ENCODE measurements around the gene SETD1A. TPM values are rescaled to one million over a fixed set of nuclear protein-coding genes. Genes with fewer than 3 reads are reported as not detected.

The SETD1A gene
- total RNA-seq, 1 donor from 2014 or later, result 23.4 TPM

- Mint-ChIP-seq H3K4me3 (ENCODE audit: unreplicated experiment) (peak overlapping the region; percentile 100), H3K36me3 (ENCODE audit: low read depth, unreplicated experiment) (peaks cover 19% of the 10 kb centered on the region), H3K9me3 (ENCODE audit: unreplicated experiment) (no peaks in the 10 kb centered on the region), H3K27me3 (ENCODE audit: unreplicated experiment) (peaks cover 16% of the 10 kb centered on the region), H3K27ac (ENCODE audit: unreplicated experiment) (peak overlapping the region; percentile 100), H3K4me1 (ENCODE audit: unreplicated experiment) (peaks cover 29% of the 10 kb centered on the region)
- no peak for TF ChIP-seq CTCF (IDR thresholded peaks at IDR 0.05; ENCODE audit: unreplicated experiment)
- DNase-seq (ENCODE audit: low spot score), result peak; percentile 96
Measured at GRCh38 chr16:30922960-30923535, 34.5 kb upstream of the SETD1A start.

- Mint-ChIP-seq H3K9me3 (ENCODE audit: unreplicated experiment) (no peaks in the 10 kb centered on the region), H3K4me1 (ENCODE audit: unreplicated experiment) (peaks cover 30% of the 10 kb centered on the region), H3K4me3 (ENCODE audit: unreplicated experiment) (peak within 1 kb of the TSS; percentile 100), H3K27me3 (ENCODE audit: unreplicated experiment) (peaks cover 16% of the 10 kb centered on the region), H3K36me3 (ENCODE audit: low read depth, unreplicated experiment) (peaks cover 19% of the 10 kb centered on the region), H3K27ac (ENCODE audit: unreplicated experiment) (peak within 1 kb of the TSS; percentile 100)
- no peak for TF ChIP-seq CTCF (IDR thresholded peaks at IDR 0.05; ENCODE audit: unreplicated experiment)
- DNase-seq (ENCODE audit: low spot score), result peak; percentile 69
Measured at GRCh38 chr16:30923554-30924075, 33.9 kb upstream of the SETD1A start, which contains the start of gene FBXL19. Gene FBXL19 (plus strand): TSS chr16:30923572. CDS start chr16:30925755, 2,183 bp downstream.

GRCh38 chr16:30924076-30924912, 33.3 kb upstream of the SETD1A start:
- H3K36me3 Mint-ChIP-seq (ENCODE audit: low read depth, unreplicated experiment), result peaks cover 19% of the 10 kb centered on the region
- H3K27ac Mint-ChIP-seq (ENCODE audit: unreplicated experiment), result peak overlapping the region; percentile 32
- DNase-seq (ENCODE audit: low spot score), result peak; percentile 52
- H3K9me3 Mint-ChIP-seq (ENCODE audit: unreplicated experiment), result no peaks in the 10 kb centered on the region
- H3K4me3 Mint-ChIP-seq (ENCODE audit: unreplicated experiment), result peak overlapping the region; percentile 88
- H3K27me3 Mint-ChIP-seq (ENCODE audit: unreplicated experiment), result peaks cover 18% of the 10 kb centered on the region
- peaks cover 30% of the 10 kb centered on the region for H3K4me1 Mint-ChIP-seq (ENCODE audit: unreplicated experiment)
- TF ChIP-seq CTCF (IDR thresholded peaks at IDR 0.05; ENCODE audit: unreplicated experiment), result no peak

GRCh38 chr16:30924913-30925631, 32.5 kb upstream of the SETD1A start:
- no peaks in the 10 kb centered on the region for H3K9me3 Mint-ChIP-seq (ENCODE audit: unreplicated experiment)
- peaks cover 19% of the 10 kb centered on the region for H3K36me3 Mint-ChIP-seq (ENCODE audit: low read depth, unreplicated experiment)
- peak overlapping the region; percentile 88 for H3K4me3 Mint-ChIP-seq (ENCODE audit: unreplicated experiment)
- H3K27ac Mint-ChIP-seq (ENCODE audit: unreplicated experiment), result peak overlapping the region; percentile 32
- DNase-seq (ENCODE audit: low spot score), result no peak
- peaks cover 18% of the 10 kb centered on the region for H3K27me3 Mint-ChIP-seq (ENCODE audit: unreplicated experiment)
- peaks cover 30% of the 10 kb centered on the region for H3K4me1 Mint-ChIP-seq (ENCODE audit: unreplicated experiment)
- no peak for TF ChIP-seq CTCF (IDR thresholded peaks at IDR 0.05; ENCODE audit: unreplicated experiment)

Data from endothelial cell (in vitro differentiated cells).